Naive thymus-derived CD8-positive, alpha-beta T cell (primary cell): ENCODE measurements around the gene SLCO2A1. TPM values are rescaled to one million over a fixed set of nuclear protein-coding genes. Genes with fewer than 3 reads are reported as not detected.

Experiments used
- ATAC-seq, 2 donors: fragments of 150-1000 bp; cut with Tn5 transposase in 1 of 2; sonication (Bioruptor Pico), chemical (Tn5 transposase) in 1 of 2; 1 replicate in 1 of 2; 2 replicates in 1 of 2; pipeline ENCODE4 v1.10.0; 2021; ENCODE audit warnings: mild to moderate bottlenecking in 2 of 2, moderate library complexity in 2 of 2
- POLR2A ChIA-PET: fragments of 350-600 bp; sonication (Branson Sonifier 250); formaldehyde crosslinking; loops from one replicate; lab custom pipeline; 2021; ENCODE audit warnings: antibody characterized with exemption; lab: Charles Lee
- DNase-seq, 10 donors: peaks; one replicate each; pipeline versions ENCODE4 v3.0.0 to v3.0.0-alpha.2; 2020 to 2022
- H3K27ac Mint-ChIP-seq, 10 donors: one replicate each; pipeline ENCODE4 v1.8.0; 2020 to 2022; ENCODE audit warnings: mild to moderate bottlenecking in 10 of 10, mixed read lengths in 10 of 10, moderate library complexity in 4 of 10, inconsistent platforms in 1 of 10
- H3K27me3 Mint-ChIP-seq, 5 donors: one replicate each; pipeline ENCODE4 v1.8.0; 2021 to 2022; ENCODE audit warnings: mixed read lengths in 5 of 5
- H3K36me3 Mint-ChIP-seq, 3 donors: one replicate each; pipeline ENCODE4 v1.8.0; 2020 to 2022; ENCODE audit warnings: mixed read lengths in 3 of 3, mild to moderate bottlenecking in 2 of 3, inconsistent platforms in 1 of 3
- H3K4me1 Mint-ChIP-seq, 4 donors: one replicate each; pipeline ENCODE4 v1.8.0; 2021 to 2022; ENCODE audit warnings: mixed read lengths in 4 of 4
- H3K4me3 Mint-ChIP-seq, 10 donors: one replicate each; pipeline ENCODE4 v1.8.0; 2020 to 2022; ENCODE audit warnings: mild to moderate bottlenecking in 10 of 10, mixed read lengths in 10 of 10, moderate library complexity in 6 of 10, inconsistent platforms in 1 of 10
- H3K9me3 Mint-ChIP-seq, 9 donors: one replicate each; pipeline ENCODE4 v1.8.0; 2020 to 2022; ENCODE audit warnings: mixed read lengths in 9 of 9, mild to moderate bottlenecking in 3 of 9, inconsistent platforms in 1 of 9, moderate library complexity in 1 of 9
- polyA plus RNA-seq, 3 donors: library from polyadenylated mRNA; unstranded; fragments of 300-500 nt; fragmentation: Illumina TruSeq; gene quantifications; one replicate each; pipeline ENCODE4 v1.2.3, GENCODE V29; 2021
- total RNA-seq, 8 experiments: library from RNA in 2 of 8; stranded (reverse) in 2 of 8; gene quantifications; one replicate each; pipeline ENCODE4 v1.2.3 and lab custom pipeline; 2021 to 2026

The SLCO2A1 gene
- total and polyA plus RNA-seq, 5 experiments from 2014 or later, result not detected

DNA sequence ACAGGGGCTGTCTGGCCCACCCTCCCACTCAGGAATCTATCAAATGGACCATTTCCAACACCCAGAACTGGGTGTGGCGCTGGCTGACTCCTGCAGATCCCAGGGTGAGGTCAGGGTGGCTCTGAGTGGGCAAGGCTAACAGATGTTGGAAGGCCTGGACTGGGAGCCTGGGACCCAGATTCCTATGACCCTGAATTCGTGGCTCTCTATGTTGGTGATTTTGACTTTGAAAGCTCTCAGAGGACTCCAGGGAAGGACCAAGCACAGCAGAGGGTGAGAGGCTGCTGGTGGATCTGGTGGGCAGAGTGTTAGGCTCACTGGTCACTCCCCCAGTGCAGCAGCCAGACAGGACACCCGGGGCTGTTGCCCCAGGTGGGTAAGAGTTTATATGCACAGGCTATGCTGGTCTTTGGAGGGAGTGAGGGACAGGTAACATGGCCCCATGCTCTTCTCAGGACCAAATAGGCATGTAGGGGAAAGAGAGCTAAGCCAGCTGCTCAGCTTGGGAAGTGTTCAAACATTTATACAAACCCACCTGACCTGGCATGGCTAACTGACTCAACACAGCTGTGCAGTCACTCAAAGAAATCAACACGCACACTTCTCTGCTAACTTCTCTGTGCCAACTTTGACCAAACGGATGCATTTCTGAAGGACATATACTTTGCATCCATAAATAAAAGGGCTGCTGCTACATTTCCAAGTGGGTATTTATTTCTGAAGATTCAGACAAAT, 71.5 kb downstream of the SLCO2A1 start:
- Mint-ChIP-seq H3K4me1 (no peaks in the 10 kb centered on the region), H3K4me3 (no peak overlapping the region), H3K36me3 (no peaks in the 10 kb centered on the region), H3K27ac (no peak overlapping the region), H3K27me3 (peaks cover 0 to 2% (median 0%) of the 10 kb centered on the region in 5 donors), H3K9me3 (no peaks in the 10 kb centered on the region)
- POLR2A ChIA-PET, result no interaction called here
- ATAC-seq, result no peak
- no peak for DNase-seq

DNA sequence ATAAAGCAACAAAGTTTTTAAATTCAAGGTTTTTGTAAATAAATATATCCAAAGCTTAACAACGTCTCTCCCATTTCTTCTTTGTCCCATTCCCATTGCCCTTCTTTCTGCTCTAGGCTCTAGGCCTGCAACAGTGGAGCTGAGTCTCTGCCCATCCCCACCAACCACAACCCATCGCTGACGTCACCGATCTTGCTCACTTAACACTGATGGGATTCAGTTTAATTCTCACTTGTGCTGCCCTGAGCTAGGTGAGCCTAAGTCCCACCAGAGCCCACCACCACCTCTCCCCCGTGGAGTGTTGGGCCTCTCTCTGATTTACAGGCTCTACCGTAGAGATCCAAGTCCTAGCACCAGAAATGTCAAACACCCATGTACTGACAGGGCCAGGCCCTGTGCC, 72.7 kb downstream of the SLCO2A1 start:
- peak overlapping the region in 1 of 10 donors; percentile 66 for H3K27ac Mint-ChIP-seq
- peaks cover 0 to 2% (median 0%) of the 10 kb centered on the region in 5 donors for H3K27me3 Mint-ChIP-seq
- no peak overlapping the region for H3K4me3 Mint-ChIP-seq
- peaks cover 0 to 2% (median 0%) of the 10 kb centered on the region in 9 donors for H3K9me3 Mint-ChIP-seq
- H3K36me3 Mint-ChIP-seq, result no peaks in the 10 kb centered on the region
- H3K4me1 Mint-ChIP-seq, result no peaks in the 10 kb centered on the region
- DNase-seq, result peak in 1 of 10 donors; percentile 9
- POLR2A ChIA-PET, result no interaction called here
- ATAC-seq, result no peak

DNA sequence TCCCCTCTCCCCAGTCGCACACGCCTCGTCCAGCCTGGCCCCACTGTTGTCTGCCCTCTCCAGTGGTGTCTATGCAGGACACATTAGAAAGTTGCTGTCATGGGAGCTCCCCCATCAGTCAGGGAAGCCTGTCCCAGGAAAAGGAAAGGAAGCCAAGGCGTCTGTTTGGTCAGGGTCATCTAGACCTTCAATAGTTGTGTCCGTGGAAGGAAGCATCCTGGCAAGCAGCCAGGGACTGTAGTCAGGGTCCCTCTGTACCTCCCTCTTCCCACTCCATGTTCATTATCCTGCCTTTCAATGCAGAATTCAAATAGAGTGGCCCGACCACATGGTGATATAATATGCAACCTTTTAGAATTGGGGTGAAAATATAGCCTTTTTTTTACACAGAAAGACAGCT, 73.4 kb downstream of the SLCO2A1 start:
- Mint-ChIP-seq H3K27ac (no peak overlapping the region), H3K36me3 (no peaks in the 10 kb centered on the region)

DNA sequence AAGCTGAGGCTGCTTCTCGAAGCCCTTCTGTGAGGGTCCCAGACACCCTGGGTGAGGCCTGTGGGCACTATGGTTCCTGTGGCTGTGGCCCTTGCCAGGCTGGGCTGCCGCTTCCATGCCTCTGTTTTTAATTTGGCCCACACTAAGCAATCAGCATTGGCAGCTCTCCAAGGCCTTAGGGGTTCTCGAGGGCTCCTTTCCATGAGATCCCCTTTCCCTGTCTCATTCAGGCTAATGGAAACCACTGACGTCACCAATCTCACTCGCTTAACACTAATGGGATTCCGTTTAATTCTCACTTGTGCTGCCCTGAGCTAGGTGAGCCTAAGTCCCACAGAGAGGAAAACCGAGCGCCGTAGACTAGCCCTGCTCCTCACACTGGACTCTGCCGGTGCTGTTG, 73.8 kb downstream of the SLCO2A1 start:
- no peaks in the 10 kb centered on the region for H3K4me1 Mint-ChIP-seq
- peaks cover 0 to 2% (median 0%) of the 10 kb centered on the region in 9 donors for H3K9me3 Mint-ChIP-seq
- no peak overlapping the region for H3K27ac Mint-ChIP-seq
- no peak overlapping the region for H3K4me3 Mint-ChIP-seq
- H3K27me3 Mint-ChIP-seq, result peaks cover 0 to 2% (median 0%) of the 10 kb centered on the region in 5 donors
- POLR2A ChIA-PET, result no interaction called here
- DNase-seq, result no peak
- ATAC-seq, result no peak
- H3K36me3 Mint-ChIP-seq, result no peaks in the 10 kb centered on the region

More for the DNA sequence above, 73.4 kb downstream of the SLCO2A1 start:
- DNase-seq, result no peak
- POLR2A ChIA-PET, result no interaction called here
- no peaks in the 10 kb centered on the region for H3K4me1 Mint-ChIP-seq
- peaks cover 0 to 2% (median 0%) of the 10 kb centered on the region in 5 donors for H3K27me3 Mint-ChIP-seq
- H3K4me3 Mint-ChIP-seq, result no peak overlapping the region
- H3K9me3 Mint-ChIP-seq, result peaks cover 0 to 2% (median 0%) of the 10 kb centered on the region in 9 donors
- ATAC-seq, result no peak

DNA sequence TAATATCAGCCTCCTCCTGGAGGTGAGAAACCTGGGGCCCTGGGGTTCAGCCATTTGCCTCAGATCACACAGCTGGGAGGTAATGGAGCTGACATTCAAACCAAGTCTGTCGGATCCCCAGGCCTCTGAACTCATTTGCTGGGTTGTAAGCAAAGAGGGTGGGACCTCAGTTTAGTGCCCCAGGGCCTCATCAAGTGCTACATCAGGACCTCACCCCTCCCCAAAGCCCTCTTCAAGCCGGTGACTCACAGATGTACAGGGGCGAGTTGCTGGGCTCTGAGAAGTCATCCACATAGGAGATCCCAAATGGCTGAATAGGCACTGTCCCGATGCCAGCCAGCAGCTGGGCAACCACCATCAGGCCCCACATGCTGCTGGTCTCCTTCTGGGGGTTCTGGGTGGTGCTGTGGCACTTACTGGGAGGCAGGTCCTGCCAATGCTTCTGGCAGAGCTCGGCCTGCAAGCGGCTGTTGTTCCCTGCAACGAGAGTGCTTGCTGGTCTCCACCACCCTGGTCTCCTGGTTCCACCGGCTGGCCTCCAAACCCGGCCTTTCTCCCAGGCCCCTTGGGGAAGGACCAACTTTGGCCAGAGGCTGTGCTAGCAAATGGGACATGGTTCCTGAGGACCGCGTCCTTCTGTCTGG, 74.9 kb downstream of the SLCO2A1 start:
- Mint-ChIP-seq H3K27me3 (peaks cover 0 to 2% (median 0%) of the 10 kb centered on the region in 5 donors), H3K4me1 (no peaks in the 10 kb centered on the region), H3K27ac (no peak overlapping the region), H3K9me3 (peaks cover 0 to 4% (median 0%) of the 10 kb centered on the region in 9 donors), H3K36me3 (no peaks in the 10 kb centered on the region), H3K4me3 (no peak overlapping the region)
- no peak for ATAC-seq
- peak in 1 of 10 donors; percentile 57 for DNase-seq
- POLR2A ChIA-PET, result no interaction called here

DNA sequence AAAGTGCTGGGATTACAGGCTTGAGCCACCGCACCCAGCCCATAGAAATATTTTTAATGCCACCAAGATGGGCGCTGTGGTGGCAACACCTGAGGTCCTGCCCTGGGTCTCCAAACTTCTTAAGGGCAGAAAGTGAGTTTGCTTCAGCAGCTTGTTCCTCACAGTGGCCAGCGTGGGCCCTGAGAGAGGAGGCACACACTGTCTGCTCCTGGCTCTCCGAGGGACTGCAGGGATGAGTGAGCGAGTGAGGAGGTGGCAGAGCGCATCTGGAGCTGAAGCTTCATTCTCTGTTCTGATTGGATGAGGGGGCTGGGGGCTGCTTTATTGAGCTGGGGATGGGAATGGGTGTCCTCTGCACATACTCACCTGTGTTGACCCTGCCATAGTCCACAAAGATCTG, 76.4 kb downstream of the SLCO2A1 start:
- no peaks in the 10 kb centered on the region for H3K4me1 Mint-ChIP-seq
- H3K9me3 Mint-ChIP-seq, result peaks cover 0 to 4% (median 0%) of the 10 kb centered on the region in 9 donors
- H3K4me3 Mint-ChIP-seq, result no peak overlapping the region
- peaks cover 0 to 2% (median 0%) of the 10 kb centered on the region in 5 donors for H3K27me3 Mint-ChIP-seq
- peak in 1 of 10 donors; percentile 6 for DNase-seq
- ATAC-seq, result no peak
- H3K27ac Mint-ChIP-seq, result no peak overlapping the region
- POLR2A ChIA-PET, result no interaction called here
- H3K36me3 Mint-ChIP-seq, result no peaks in the 10 kb centered on the region

DNA sequence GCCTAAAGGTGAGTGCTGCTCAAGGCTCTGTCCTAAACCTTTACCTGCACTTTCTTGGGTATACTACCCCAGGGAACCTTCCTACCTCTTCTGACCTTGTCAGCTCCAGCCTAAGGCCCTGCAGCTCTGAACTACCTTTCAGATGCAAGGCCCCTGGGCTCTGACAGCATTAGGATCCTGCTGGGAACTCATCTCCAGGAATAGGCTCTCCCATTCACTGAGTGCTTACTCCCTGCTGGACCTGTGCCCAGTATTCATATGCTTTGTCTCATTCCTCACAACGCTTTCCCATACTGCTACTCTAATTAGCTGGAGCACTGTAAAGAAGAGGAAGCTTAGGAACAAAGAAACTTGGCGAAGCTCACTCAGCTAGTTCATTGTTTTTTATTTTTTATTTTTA, 80.3 kb downstream of the SLCO2A1 start:
- Mint-ChIP-seq H3K9me3 (peaks cover 0 to 4% (median 0%) of the 10 kb centered on the region in 9 donors), H3K27me3 (peaks cover 0 to 6% (median 0%) of the 10 kb centered on the region in 5 donors), H3K4me1 (peaks cover 0 to 2% (median 0%) of the 10 kb centered on the region in 4 donors), H3K27ac (no peak overlapping the region), H3K4me3 (no peak overlapping the region), H3K36me3 (no peaks in the 10 kb centered on the region)
- DNase-seq, result no peak
- ATAC-seq, result no peak
- POLR2A ChIA-PET, result no interaction called here

DNA sequence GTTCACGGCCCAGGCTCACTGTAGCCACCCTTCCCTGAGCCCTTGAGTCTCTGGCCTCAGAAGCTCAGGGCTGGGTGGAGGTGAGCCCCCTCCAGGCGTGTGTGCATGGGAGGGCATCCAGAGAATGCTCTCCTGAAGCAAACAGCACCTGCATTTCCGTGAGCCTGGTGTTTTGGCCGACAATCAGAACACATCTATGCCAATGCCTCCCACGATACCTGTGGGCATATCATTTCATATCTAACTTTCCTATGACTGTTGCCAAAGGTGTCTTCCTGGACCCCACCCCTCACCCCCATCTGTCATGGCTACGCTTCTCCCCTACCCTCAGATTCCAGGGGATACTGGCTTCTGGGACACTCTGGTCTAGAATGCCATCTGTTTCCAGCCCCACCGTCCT, 80.7 kb downstream of the SLCO2A1 start:
- no peaks in the 10 kb centered on the region for H3K36me3 Mint-ChIP-seq
- ATAC-seq (no peak), DNase-seq (no peak)
- no peak overlapping the region for H3K27ac Mint-ChIP-seq
- peaks cover 0 to 2% (median 0%) of the 10 kb centered on the region in 4 donors for H3K4me1 Mint-ChIP-seq
- H3K9me3 Mint-ChIP-seq, result peaks cover 0 to 4% (median 0%) of the 10 kb centered on the region in 9 donors
- H3K27me3 Mint-ChIP-seq, result peaks cover 0 to 11% (median 2%) of the 10 kb centered on the region in 5 donors
- POLR2A ChIA-PET, result no interaction called here
- H3K4me3 Mint-ChIP-seq, result no peak overlapping the region

DNA sequence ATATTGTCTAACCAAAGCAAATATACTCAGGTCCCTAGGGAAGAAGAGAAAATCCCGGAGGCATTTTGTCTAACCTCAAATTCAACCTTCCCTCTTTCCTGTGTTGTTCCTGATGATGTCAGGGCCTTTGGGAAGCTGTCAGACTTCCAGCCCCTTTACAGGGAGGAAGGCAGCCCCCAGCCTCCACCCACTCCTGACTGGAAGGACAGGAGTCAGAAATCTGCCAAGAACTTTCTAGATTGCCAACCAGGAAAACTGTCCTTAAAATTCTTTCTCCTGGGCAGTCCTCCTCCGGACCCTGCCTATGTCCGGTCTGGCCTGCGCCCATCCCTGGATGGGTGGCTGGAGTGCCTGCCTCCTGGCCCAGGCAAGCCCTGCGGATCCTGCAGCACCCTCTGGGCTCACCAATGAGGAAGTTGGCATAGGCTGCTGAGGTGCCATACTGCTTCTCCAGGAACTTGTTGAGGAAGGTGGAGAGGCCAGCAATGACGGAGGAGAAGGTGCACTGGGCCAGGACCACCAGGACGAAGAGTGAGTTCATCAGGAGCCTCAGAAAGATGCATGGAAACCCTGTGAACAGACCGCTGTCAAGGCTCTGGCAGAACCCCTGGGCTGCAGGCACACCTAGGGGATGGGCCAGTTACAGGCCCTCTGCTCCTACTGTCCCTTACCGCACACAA, 81.5 kb downstream of the SLCO2A1 start:
- H3K4me3 Mint-ChIP-seq, result no peak overlapping the region
- peaks cover 0 to 16% (median 2%) of the 10 kb centered on the region in 5 donors for H3K27me3 Mint-ChIP-seq
- H3K36me3 Mint-ChIP-seq, result no peaks in the 10 kb centered on the region
- H3K9me3 Mint-ChIP-seq, result peaks cover 0 to 4% (median 0%) of the 10 kb centered on the region in 9 donors
- no peak for DNase-seq
- peaks cover 0 to 2% (median 0%) of the 10 kb centered on the region in 4 donors for H3K4me1 Mint-ChIP-seq
- ATAC-seq, result no peak
- H3K27ac Mint-ChIP-seq, result peak overlapping the region in 1 of 10 donors; percentile 10
- POLR2A ChIA-PET, result no interaction called here

DNA sequence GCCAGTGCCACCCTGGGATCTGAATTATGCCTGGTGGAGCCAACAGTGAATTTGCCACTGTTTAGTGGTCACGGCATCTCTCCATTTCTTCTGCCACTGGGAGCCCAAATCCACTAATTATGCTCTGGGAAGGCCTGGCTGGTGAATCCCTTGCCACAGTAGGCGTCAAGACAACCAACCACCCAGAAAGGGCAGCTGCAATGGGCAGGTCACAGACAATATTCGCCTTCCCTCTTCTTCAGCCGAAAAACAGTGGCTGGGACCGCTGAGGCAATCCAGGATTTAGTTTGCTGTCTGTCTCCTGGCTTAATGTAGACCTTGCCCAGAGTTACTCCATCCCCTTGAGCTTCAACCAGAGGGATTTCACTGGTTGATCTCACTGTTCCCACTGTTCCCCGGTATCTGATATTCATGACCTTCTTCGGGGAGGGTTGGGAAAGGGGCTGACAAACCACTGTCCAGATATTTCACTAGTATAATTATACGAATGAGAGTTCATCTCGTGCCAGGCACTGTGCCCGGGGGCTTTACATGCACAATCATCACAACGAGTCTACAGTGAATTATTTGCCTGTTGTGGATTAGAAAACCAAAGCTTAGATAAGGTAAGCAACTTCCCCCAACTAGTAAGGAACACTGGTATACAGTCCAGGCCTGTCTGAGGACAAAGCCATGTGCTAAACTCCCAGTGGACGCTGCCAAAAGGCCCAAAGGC, 84.2 kb downstream of the SLCO2A1 start:
- POLR2A ChIA-PET, result no interaction called here
- H3K9me3 Mint-ChIP-seq, result peaks cover 0 to 2% (median 0%) of the 10 kb centered on the region in 9 donors
- H3K27me3 Mint-ChIP-seq, result peaks cover 0 to 16% (median 3%) of the 10 kb centered on the region in 5 donors
- no peaks in the 10 kb centered on the region for H3K36me3 Mint-ChIP-seq
- DNase-seq (no peak), ATAC-seq (no peak)
- peaks cover 6 to 9% (median 6%) of the 10 kb centered on the region in 4 donors for H3K4me1 Mint-ChIP-seq
- no peak overlapping the region for H3K27ac Mint-ChIP-seq
- H3K4me3 Mint-ChIP-seq, result no peak overlapping the region

DNA sequence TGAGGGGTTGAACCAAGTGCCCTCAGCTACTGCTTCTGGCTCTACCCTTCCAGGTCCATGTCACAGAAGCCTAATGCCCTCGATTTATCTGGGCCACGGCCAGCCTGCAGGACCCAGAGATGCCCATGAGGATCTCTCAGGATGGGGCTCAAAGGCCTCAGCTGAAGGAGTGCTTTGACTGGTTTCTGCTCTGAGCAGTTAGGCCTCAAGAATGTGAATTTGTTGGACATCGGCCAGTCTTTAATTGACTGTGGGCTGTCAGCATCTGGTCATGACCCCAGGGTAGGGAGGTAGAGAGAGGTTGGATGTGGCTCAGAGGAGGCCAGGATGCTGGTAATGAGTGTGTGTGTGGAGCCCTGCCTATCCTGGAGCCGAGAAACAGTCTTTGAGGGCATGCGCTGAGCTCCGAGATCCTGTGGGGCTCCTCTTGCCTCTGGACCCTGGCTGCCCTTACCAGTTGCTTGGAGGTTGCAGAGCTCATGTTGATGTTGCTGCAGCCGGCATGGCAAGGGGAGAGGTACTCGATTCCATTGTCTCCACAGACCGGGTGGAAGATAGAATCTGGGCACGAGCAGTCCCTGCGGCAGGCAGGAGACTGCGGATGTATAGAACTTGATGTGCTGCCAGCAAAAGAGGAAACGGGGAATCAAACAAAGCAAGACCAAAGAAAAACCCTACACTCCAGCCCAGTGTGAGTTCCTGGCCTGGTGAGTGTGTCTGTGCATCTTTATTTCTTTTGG, 84.9 kb downstream of the SLCO2A1 start:
- peaks cover 6 to 9% (median 6%) of the 10 kb centered on the region in 4 donors for H3K4me1 Mint-ChIP-seq
- H3K36me3 Mint-ChIP-seq, result no peaks in the 10 kb centered on the region
- ATAC-seq (no peak), DNase-seq (no peak)
- peaks cover 0 to 2% (median 0%) of the 10 kb centered on the region in 9 donors for H3K9me3 Mint-ChIP-seq
- POLR2A ChIA-PET, result no interaction called here
- no peak overlapping the region for H3K4me3 Mint-ChIP-seq
- H3K27me3 Mint-ChIP-seq, result peaks cover 0 to 16% (median 3%) of the 10 kb centered on the region in 5 donors
- H3K27ac Mint-ChIP-seq, result no peak overlapping the region

DNA sequence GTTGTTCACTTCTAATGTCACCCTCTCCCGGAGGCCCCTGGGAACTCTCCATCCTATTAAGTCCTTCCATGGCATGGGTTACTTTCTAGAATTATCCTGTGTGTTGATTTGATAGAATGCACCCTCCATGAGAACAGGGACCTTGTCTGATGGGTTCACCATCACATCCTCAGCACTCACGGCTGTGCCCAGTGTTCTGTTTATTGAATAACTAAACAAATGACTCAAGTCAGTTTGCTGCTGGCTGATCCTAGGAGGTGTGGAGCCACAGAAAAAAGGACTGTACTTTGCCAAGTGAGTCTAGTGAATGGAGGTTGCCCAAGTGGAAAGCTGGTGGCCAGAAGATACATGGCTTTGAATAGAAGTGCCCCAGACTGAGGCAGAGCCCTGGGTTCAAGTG, 85.5 kb downstream of the SLCO2A1 start:
- no peaks in the 10 kb centered on the region for H3K36me3 Mint-ChIP-seq
- ATAC-seq (no peak), DNase-seq (no peak)
- POLR2A ChIA-PET, result no interaction called here
- H3K9me3 Mint-ChIP-seq, result peaks cover 0 to 2% (median 0%) of the 10 kb centered on the region in 9 donors
- peaks cover 6 to 9% (median 6%) of the 10 kb centered on the region in 4 donors for H3K4me1 Mint-ChIP-seq
- H3K27ac Mint-ChIP-seq, result no peak overlapping the region
- no peak overlapping the region for H3K4me3 Mint-ChIP-seq
- H3K27me3 Mint-ChIP-seq, result peaks cover 0 to 16% (median 3%) of the 10 kb centered on the region in 5 donors
